ENCODE measurements around the gene TGFBR2. TPM values are rescaled to one million over a fixed set of nuclear protein-coding genes. Genes with fewer than 3 reads are reported as not detected.

TGFBR2 gene
- polyA plus RNA-seq, 3 donors: 46.6 to 60.3 (median 57.0) TPM

DNA sequence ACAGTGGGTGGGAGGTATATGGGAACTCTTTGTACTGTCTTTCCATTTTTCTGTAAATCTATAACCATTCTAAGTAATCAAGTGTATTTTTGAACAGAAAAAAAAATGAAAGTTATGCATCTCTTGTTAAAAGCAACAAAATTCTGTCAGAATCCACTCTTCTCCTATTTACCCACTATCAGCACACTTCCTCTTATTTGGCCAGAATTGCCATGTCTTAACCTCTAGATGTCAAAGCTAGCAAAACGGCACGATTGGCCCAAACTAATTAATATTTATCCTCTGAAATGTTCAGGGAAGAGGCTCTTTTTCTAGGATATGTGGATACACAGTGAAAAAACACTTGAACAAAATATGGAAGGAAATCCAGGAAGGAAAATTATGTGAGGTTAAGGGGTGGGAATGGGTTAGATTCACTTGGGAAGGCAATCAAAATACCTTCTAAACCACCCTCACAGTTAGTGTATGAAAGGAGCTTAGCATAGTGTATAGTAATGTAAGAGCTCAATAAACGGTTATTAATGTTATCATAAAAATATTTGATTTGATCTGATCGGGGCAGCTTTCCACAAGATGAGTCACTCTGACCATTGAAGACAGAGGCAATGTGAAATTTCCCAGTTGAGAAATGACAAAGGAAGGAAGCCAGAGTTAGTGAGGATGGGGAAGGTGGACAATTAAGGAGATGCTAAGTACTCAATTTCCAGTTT, 20.1 kb upstream of the TGFBR2 start:
- 63% methylated on average over 2 of the region's 4 CpGs for WGBS (ENCODE audit: insufficient coverage)
- TF ChIP-seq, protein P1, sequence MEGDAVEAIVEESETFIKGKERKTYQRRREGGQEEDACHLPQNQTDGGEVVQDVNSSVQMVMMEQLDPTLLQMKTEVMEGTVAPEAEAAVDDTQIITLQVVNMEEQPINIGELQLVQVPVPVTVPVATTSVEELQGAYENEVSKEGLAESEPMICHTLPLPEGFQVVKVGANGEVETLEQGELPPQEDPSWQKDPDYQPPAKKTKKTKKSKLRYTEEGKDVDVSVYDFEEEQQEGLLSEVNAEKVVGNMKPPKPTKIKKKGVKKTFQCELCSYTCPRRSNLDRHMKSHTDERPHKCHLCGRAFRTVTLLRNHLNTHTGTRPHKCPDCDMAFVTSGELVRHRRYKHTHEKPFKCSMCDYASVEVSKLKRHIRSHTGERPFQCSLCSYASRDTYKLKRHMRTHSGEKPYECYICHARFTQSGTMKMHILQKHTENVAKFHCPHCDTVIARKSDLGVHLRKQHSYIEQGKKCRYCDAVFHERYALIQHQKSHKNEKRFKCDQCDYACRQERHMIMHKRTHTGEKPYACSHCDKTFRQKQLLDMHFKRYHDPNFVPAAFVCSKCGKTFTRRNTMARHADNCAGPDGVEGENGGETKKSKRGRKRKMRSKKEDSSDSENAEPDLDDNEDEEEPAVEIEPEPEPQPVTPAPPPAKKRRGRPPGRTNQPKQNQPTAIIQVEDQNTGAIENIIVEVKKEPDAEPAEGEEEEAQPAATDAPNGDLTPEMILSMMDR (IDR thresholded peaks at IDR 0.05): no peak

DNA sequence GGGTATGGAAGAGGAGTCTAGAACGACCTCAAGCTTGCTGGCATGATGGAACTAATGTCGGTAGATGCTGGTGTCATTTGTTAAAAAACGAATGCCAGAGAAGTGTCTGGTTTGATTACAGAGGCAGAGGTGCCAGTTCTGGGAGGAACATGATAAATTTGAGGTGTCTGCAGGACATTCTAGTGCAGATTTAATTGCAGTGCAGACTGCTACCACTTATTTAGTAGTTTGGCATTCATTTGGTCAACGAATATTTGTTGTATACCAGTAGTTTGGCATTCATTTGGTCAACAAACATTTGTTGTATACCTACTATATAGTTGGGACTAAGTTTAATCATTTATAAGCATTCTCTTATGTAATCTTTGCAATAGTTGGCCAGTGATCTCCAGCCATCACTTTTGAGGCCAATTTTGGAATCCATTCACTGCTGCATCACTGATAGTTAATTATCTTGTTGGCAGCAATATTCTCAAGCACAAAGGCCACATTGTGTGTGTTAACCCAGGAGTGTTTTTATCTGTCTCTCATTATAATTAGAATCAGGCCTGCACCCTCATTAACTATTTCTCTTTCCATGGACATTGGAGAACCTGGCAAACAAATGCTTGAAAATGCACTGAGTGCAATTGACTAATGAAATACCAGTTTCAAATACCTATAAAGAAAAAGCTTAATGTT, 19.5 kb upstream of the TGFBR2 start:
- no peak overlapping the region for H3K27ac ChIP-seq (ENCODE audit: low read depth in 1 of 2, low read length in 2 of 2)
- intact Hi-C loops (cut with micrococcal nuclease): loop anchor here in 1 of 2 donors (2.0 kb wide), 1 partner anchor 14 kb away; no protein-coding TSS in a partner anchor
- no peaks in the 10 kb centered on the region for H3K79me2 ChIP-seq (ENCODE audit: insufficient read depth, low read length)
- H3K4me1 ChIP-seq (ENCODE audit: control insufficient read depth in 1 of 2, insufficient read depth in 2 of 2, low read length in 2 of 2): peaks cover 0 to 12% of the 10 kb centered on the region in 2 donors
- H3K9me3 ChIP-seq (replicated peaks in 1 of 2; ENCODE audit: control insufficient read depth in 1 of 2, insufficient read depth in 1 of 2, low read length in 2 of 2): no peaks in the 10 kb centered on the region
- no peak overlapping the region for H3K4me3 ChIP-seq (replicated peaks in 1 of 3; ENCODE audit: low read depth in 2 of 3, low read length in 3 of 3)
- H4K20me1 ChIP-seq (ENCODE audit: insufficient read depth, low read length): no peaks in the 10 kb centered on the region
- DNase-seq: no peak
- Mint-ChIP-seq H3K36me3 (no peaks in the 10 kb centered on the region), H3K4me3 (no peak overlapping the region), H3K27ac (no peak overlapping the region), H3K9me3 (peaks cover 0 to 7% (median 2%) of the 10 kb centered on the region in 7 donors), H3K4me1 (peaks cover 10% of the 10 kb centered on the region), H3K27me3 (ENCODE audit: low read depth in 3 of 3) (peaks cover 0 to 2% (median 0%) of the 10 kb centered on the region in 3 donors)
- H3K36me3 ChIP-seq (replicated peaks in 1 of 2; ENCODE audit: control insufficient read depth in 1 of 2, insufficient read depth in 2 of 2, low read length in 2 of 2): no peaks in the 10 kb centered on the region
- no peak overlapping the region for H3K4me2 ChIP-seq (replicated peaks; ENCODE audit: extremely low read depth, low read length, poor library complexity, severe bottlenecking)
- TF ChIP-seq, protein P1 (IDR thresholded peaks at IDR 0.05): no peak
- H3K27me3 ChIP-seq (ENCODE audit: control insufficient read depth in 2 of 2, insufficient read depth in 2 of 2, low read length in 2 of 2): no peaks in the 10 kb centered on the region
- no peak overlapping the region for H2AFZ ChIP-seq (ENCODE audit: insufficient read depth, low read depth, low read length, poor library complexity, severe bottlenecking)
- H3K9ac ChIP-seq (ENCODE audit: insufficient read depth, low read length, poor library complexity, severe bottlenecking): no peak overlapping the region
- WGBS (ENCODE audit: insufficient coverage): 97% methylated on average over 3 of the region's 4 CpGs

More for the DNA sequence above, 20.1 kb upstream of the TGFBR2 start:
- Histone ChIP-seq H3K9me3 (replicated peaks in 1 of 2; ENCODE audit: control insufficient read depth in 1 of 2, insufficient read depth in 1 of 2, low read length in 2 of 2) (no peaks in the 10 kb centered on the region), H2AFZ (ENCODE audit: insufficient read depth, low read depth, low read length, poor library complexity, severe bottlenecking) (no peak overlapping the region), H3K27me3 (ENCODE audit: control insufficient read depth in 2 of 2, insufficient read depth in 2 of 2, low read length in 2 of 2) (no peaks in the 10 kb centered on the region), H3K4me2 (replicated peaks; ENCODE audit: extremely low read depth, low read length, poor library complexity, severe bottlenecking) (no peak overlapping the region), H3K9ac (ENCODE audit: insufficient read depth, low read length, poor library complexity, severe bottlenecking) (no peak overlapping the region), H3K79me2 (ENCODE audit: insufficient read depth, low read length) (no peaks in the 10 kb centered on the region), H3K4me1 (ENCODE audit: control insufficient read depth in 1 of 2, insufficient read depth in 2 of 2, low read length in 2 of 2) (peaks cover 0 to 12% of the 10 kb centered on the region in 2 donors), H4K20me1 (ENCODE audit: insufficient read depth, low read length) (no peaks in the 10 kb centered on the region), H3K4me3 (replicated peaks in 1 of 3; ENCODE audit: low read depth in 2 of 3, low read length in 3 of 3) (no peak overlapping the region), H3K36me3 (replicated peaks in 1 of 2; ENCODE audit: control insufficient read depth in 1 of 2, insufficient read depth in 2 of 2, low read length in 2 of 2) (no peaks in the 10 kb centered on the region), H3K27ac (ENCODE audit: low read depth in 1 of 2, low read length in 2 of 2) (no peak overlapping the region)
- H3K27me3 Mint-ChIP-seq (ENCODE audit: low read depth in 3 of 3): peaks cover 0 to 2% (median 0%) of the 10 kb centered on the region in 3 donors
- intact Hi-C loops (cut with micrococcal nuclease): loop anchor here in 1 of 2 donors (2.0 kb wide), 1 partner anchor 15 kb away; no protein-coding TSS in a partner anchor
- H3K27ac Mint-ChIP-seq: no peak overlapping the region
- no peak overlapping the region for H3K4me3 Mint-ChIP-seq
- DNase-seq: peak; percentile 16 to 38 (median 32)
- no peaks in the 10 kb centered on the region for H3K36me3 Mint-ChIP-seq
- H3K9me3 Mint-ChIP-seq: peaks cover 0 to 2% (median 0%) of the 10 kb centered on the region in 7 donors
- H3K4me1 Mint-ChIP-seq: peaks cover 10% of the 10 kb centered on the region

Data from CD14-positive monocyte (primary cell).